ENCODE results near the gene SPG11.

DNA sequence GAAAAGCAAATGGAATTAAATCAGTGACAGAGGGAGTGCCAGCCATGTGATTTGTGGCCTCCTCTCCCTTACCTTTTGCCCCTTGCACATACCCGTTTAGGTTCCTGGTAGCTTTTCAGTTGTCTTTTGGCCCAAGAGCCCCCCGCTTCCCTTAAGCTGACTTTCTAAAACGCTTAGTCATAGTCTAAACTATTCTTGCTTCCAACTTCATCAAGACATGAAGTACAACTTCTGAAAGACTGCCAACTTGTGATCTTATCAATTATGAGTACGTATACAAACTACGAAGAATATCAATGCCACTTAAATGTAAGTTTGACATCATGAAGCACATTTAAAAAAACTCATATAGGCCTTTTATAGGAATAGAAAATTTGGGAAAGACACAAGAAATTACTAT, 64.6 kb downstream of the SPG11 start:
- TF ChIP-seq, protein P1, sequence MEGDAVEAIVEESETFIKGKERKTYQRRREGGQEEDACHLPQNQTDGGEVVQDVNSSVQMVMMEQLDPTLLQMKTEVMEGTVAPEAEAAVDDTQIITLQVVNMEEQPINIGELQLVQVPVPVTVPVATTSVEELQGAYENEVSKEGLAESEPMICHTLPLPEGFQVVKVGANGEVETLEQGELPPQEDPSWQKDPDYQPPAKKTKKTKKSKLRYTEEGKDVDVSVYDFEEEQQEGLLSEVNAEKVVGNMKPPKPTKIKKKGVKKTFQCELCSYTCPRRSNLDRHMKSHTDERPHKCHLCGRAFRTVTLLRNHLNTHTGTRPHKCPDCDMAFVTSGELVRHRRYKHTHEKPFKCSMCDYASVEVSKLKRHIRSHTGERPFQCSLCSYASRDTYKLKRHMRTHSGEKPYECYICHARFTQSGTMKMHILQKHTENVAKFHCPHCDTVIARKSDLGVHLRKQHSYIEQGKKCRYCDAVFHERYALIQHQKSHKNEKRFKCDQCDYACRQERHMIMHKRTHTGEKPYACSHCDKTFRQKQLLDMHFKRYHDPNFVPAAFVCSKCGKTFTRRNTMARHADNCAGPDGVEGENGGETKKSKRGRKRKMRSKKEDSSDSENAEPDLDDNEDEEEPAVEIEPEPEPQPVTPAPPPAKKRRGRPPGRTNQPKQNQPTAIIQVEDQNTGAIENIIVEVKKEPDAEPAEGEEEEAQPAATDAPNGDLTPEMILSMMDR (IDR thresholded peaks at IDR 0.05) = no peak
- TF ChIP-seq POLR2A (IDR thresholded peaks at IDR 0.05) = no peak
- no peak for TF ChIP-seq POLR2AphosphoS5 (IDR thresholded peaks at IDR 0.05)
